Common myeloid progenitor, CD34-positive (primary cell): ENCODE data around the gene PLCE1.

Experiments used
- CTCF ChIA-PET: fragments of 350-600 bp; sonication (Branson Sonifier 250); formaldehyde crosslinking; loops from one replicate; lab custom pipeline; 2021; ENCODE audit warnings: antibody characterized with exemption; lab: Charles Lee
- POLR2A ChIA-PET: fragments of 350-600 bp; sonication (Branson Sonifier 250); formaldehyde crosslinking; loops from one replicate; lab custom pipeline; 2021; ENCODE audit warnings: antibody characterized with exemption; lab: Charles Lee
- DNase-seq, 3 donors: peaks; one replicate each; pipeline versions ENCODE4 v3.0.0 to v3.0.0-alpha.2; 2013
- H3K27ac ChIP-seq, 2 experiments: 1 replicate in 1 of 2; 2 replicates in 1 of 2; pipeline ENCODE4 v1.7.0; 2013; ENCODE audit warnings: inconsistent platforms in 2 of 2, low read length in 2 of 2, mild to moderate bottlenecking in 2 of 2, low read depth in 1 of 2, moderate library complexity in 1 of 2; ENCODE audit not compliant: severe bottlenecking in 2 of 2, insufficient read depth in 1 of 2, poor library complexity in 1 of 2
- H3K27me3 ChIP-seq, 5 experiments: replicated peaks in 2 of 5; 1 replicate in 3 of 5; 2 replicates in 2 of 5; pipeline versions ENCODE4 v1.6.1 to v1.7.0; 2013; ENCODE audit warnings: low read length in 4 of 5, mild to moderate bottlenecking in 2 of 5, moderate library complexity in 2 of 5, inconsistent platforms in 1 of 5; ENCODE audit not compliant: insufficient read depth in 5 of 5, control insufficient read depth in 4 of 5
- H3K36me3 ChIP-seq, 4 experiments: 1 replicate in 2 of 4; 2 replicates in 2 of 4; pipeline versions ENCODE4 v1.6.1 to v1.7.0; 2013; ENCODE audit warnings: low read length in 3 of 4, control low read depth in 1 of 4, mild to moderate bottlenecking in 1 of 4; ENCODE audit not compliant: control insufficient read depth in 4 of 4, insufficient read depth in 4 of 4
- H3K4me1 ChIP-seq, 4 experiments: 1 replicate in 3 of 4; 2 replicates in 1 of 4; pipeline versions ENCODE4 v1.6.1 to v1.7.1; 2013; ENCODE audit warnings: low read length in 3 of 4, mild to moderate bottlenecking in 3 of 4, control low read depth in 1 of 4, inconsistent platforms in 1 of 4, moderate library complexity in 1 of 4; ENCODE audit not compliant: control insufficient read depth in 4 of 4, insufficient read depth in 4 of 4; ENCODE audit errors: control extremely low read depth in 1 of 4
- H3K4me3 ChIP-seq, 7 experiments: 1 replicate in 4 of 7; 2 replicates in 3 of 7; pipeline versions ENCODE4 v1.5.1 to v1.7.0; 2013; ENCODE audit warnings: mild to moderate bottlenecking in 7 of 7, low read length in 6 of 7, moderate library complexity in 6 of 7, inconsistent platforms in 2 of 7, low read depth in 2 of 7, control low read depth in 1 of 7; ENCODE audit not compliant: insufficient read depth in 4 of 7, control insufficient read depth in 1 of 7; ENCODE audit errors: extremely low read depth in 1 of 7
- H3K9me3 ChIP-seq, 5 experiments: 1 replicate in 4 of 5; 2 replicates in 1 of 5; pipeline versions ENCODE4 v1.6.1 to v1.7.1; 2013; ENCODE audit warnings: low read length in 4 of 5, mild to moderate bottlenecking in 2 of 5, inconsistent platforms in 1 of 5, low read depth in 1 of 5, moderate library complexity in 1 of 5; ENCODE audit not compliant: control insufficient read depth in 4 of 5, insufficient read depth in 2 of 5; ENCODE audit errors: control extremely low read depth in 1 of 5
- WGBS: methylation state at CpG from one replicate; pipeline ENCODE4 v1.1.5; 2013; ENCODE audit not compliant: insufficient coverage; 5-methylcytosine and 5-hydroxymethylcytosine counted together

The PLCE1 gene

GRCh38 chr10:94014304-94014703 lies 20.6 kb downstream of the PLCE1 start:
- CTCF ChIA-PET: no interaction called here
- Histone ChIP-seq H3K4me3 (no peak overlapping the region), H3K27me3 (peaks cover 0 to 10% (median 3%) of the 10 kb centered on the region in 5 experiments), H3K4me1 (no peaks in the 10 kb centered on the region), H3K27ac (no peak overlapping the region), H3K36me3 (no peaks in the 10 kb centered on the region), H3K9me3 (peaks cover 0 to 3% (median 0%) of the 10 kb centered on the region in 5 experiments)
- WGBS: 100% methylated on average over 2 of the region's 3 CpGs
- POLR2A ChIA-PET: no interaction called here
- no peak for DNase-seq

GRCh38 chr10:94016727-94017714 lies 23.3 kb downstream of the PLCE1 start:
- no peaks in the 10 kb centered on the region for H3K4me1 ChIP-seq
- H3K27me3 ChIP-seq: peaks cover 0 to 10% (median 3%) of the 10 kb centered on the region in 5 experiments
- ChIA-PET CTCF (no interaction called here), POLR2A (no interaction called here)
- no peak overlapping the region for H3K27ac ChIP-seq
- no CpG with 5 or more reads among the region's 3 CpGs for WGBS
- DNase-seq: no peak
- no peaks in the 10 kb centered on the region for H3K9me3 ChIP-seq
- no peak overlapping the region for H3K4me3 ChIP-seq
- H3K36me3 ChIP-seq: no peaks in the 10 kb centered on the region

GRCh38 chr10:94018107-94018506 lies 24.4 kb downstream of the PLCE1 start:
- Histone ChIP-seq H3K4me1 (no peaks in the 10 kb centered on the region), H3K27ac (no peak overlapping the region), H3K27me3 (peaks cover 0 to 10% (median 3%) of the 10 kb centered on the region in 5 experiments), H3K4me3 (no peak overlapping the region), H3K9me3 (no peaks in the 10 kb centered on the region), H3K36me3 (no peaks in the 10 kb centered on the region)
- ChIA-PET CTCF (no interaction called here), POLR2A (no interaction called here)
- 81% methylated on average over 3 of the region's 3 CpGs for WGBS
- no peak for DNase-seq

GRCh38 chr10:94023906-94024305 lies 30.2 kb downstream of the PLCE1 start:
- Histone ChIP-seq H3K4me1 (no peaks in the 10 kb centered on the region), H3K27me3 (peaks cover 0 to 2% (median 0%) of the 10 kb centered on the region in 5 experiments), H3K27ac (no peak overlapping the region), H3K9me3 (peaks cover 0 to 17% (median 2%) of the 10 kb centered on the region in 5 experiments), H3K36me3 (no peaks in the 10 kb centered on the region), H3K4me3 (no peak overlapping the region)
- no peak for DNase-seq
- POLR2A ChIA-PET: no interaction called here
- CTCF ChIA-PET: no interaction called here
- 100% methylated on average over 1 of the region's 3 CpGs for WGBS

GRCh38 chr10:94024407-94024806 lies 30.7 kb downstream of the PLCE1 start:
- Histone ChIP-seq H3K27me3 (no peaks in the 10 kb centered on the region), H3K27ac (no peak overlapping the region), H3K4me1 (no peaks in the 10 kb centered on the region), H3K4me3 (no peak overlapping the region), H3K36me3 (no peaks in the 10 kb centered on the region), H3K9me3 (peaks cover 0 to 21% (median 2%) of the 10 kb centered on the region in 5 experiments)
- CTCF ChIA-PET: no interaction called here
- POLR2A ChIA-PET: no interaction called here
- no peak for DNase-seq

GRCh38 chr10:94025806-94026205 lies 32.1 kb downstream of the PLCE1 start:
- Histone ChIP-seq H3K9me3 (peaks cover 2 to 29% (median 12%) of the 10 kb centered on the region in 5 experiments), H3K36me3 (no peaks in the 10 kb centered on the region), H3K4me1 (no peaks in the 10 kb centered on the region), H3K27ac (no peak overlapping the region), H3K27me3 (no peaks in the 10 kb centered on the region), H3K4me3 (no peak overlapping the region)
- no peak for DNase-seq
- ChIA-PET POLR2A (no interaction called here), CTCF (no interaction called here)
- no CpG with 5 or more reads among the region's 1 CpG for WGBS

- CTCF ChIA-PET: no interaction called here
- no peaks in the 10 kb centered on the region for H3K36me3 ChIP-seq
- H3K4me3 ChIP-seq: no peak overlapping the region
- DNase-seq: no peak
- H3K27ac ChIP-seq: no peak overlapping the region
- no peaks in the 10 kb centered on the region for H3K4me1 ChIP-seq
- POLR2A ChIA-PET: no interaction called here
- peaks cover 2 to 35% (median 12%) of the 10 kb centered on the region in 5 experiments for H3K9me3 ChIP-seq
- WGBS: 95% methylated on average over 2 of the region's 2 CpGs
- no peaks in the 10 kb centered on the region for H3K27me3 ChIP-seq
Measured at GRCh38 chr10:94027197-94027596, 33.5 kb downstream of the PLCE1 start.
